HL-60 (cell line): ENCODE measurements around the gene SPAG4.

ENCODE experiments used
- DNase-seq, 2 experiments: peaks; one replicate each; pipeline ENCODE4 v3.0.0-alpha.2; 2010 to 2020; ENCODE audit warnings: low read depth in 1 of 2, low spot score in 1 of 2
- H3K27ac ChIP-seq: fragments of 250-450 bp; sonication (Bioruptor Pico); replicated peaks from 2 replicates; pipeline ENCODE4 v1.5.1; 2020; ENCODE audit warnings: mild to moderate bottlenecking, moderate library complexity
- H3K27me3 ChIP-seq: fragments of 250-450 bp; sonication (Bioruptor Pico); 2 replicates; pipeline ENCODE4 v1.5.1; 2021; ENCODE audit warnings: mild to moderate bottlenecking, moderate library complexity; ENCODE audit not compliant: insufficient read depth, poor library complexity, severe bottlenecking
- H3K4me3 ChIP-seq: replicated peaks from 2 replicates; pipeline ENCODE4 v1.5.1; 2011; ENCODE audit warnings: mild to moderate bottlenecking, control low read depth, low read length; ENCODE audit not compliant: insufficient read depth
- GABPA ChIP-seq: IDR thresholded peaks from 2 replicates; pipeline ENCODE4 v1.6.1; 2012; ENCODE audit warnings: low read depth
- POLR2AphosphoS5 ChIP-seq: IDR thresholded peaks from 2 replicates; pipeline ENCODE4 v1.6.1; 2012; ENCODE audit warnings: low read depth
- SPI1 ChIP-seq: IDR thresholded peaks from 2 replicates; pipeline ENCODE4 v1.6.1; 2012; ENCODE audit warnings: low read depth, mild to moderate bottlenecking, borderline replicate concordance
- TF ChIP-seq, protein P1 (sequence below): IDR thresholded peaks from 2 replicates; pipeline ENCODE4 v1.6.1; 2012; ENCODE audit warnings: low read depth; ENCODE audit not compliant: insufficient replicate concordance
- TF ChIP-seq, protein P2 (sequence below): IDR thresholded peaks from one replicate; pipeline ENCODE4 v1.5.1; 2011; ENCODE audit warnings: low read length, control low read depth, inconsistent platforms; ENCODE audit not compliant: insufficient read depth

SPAG4 gene

DNA sequence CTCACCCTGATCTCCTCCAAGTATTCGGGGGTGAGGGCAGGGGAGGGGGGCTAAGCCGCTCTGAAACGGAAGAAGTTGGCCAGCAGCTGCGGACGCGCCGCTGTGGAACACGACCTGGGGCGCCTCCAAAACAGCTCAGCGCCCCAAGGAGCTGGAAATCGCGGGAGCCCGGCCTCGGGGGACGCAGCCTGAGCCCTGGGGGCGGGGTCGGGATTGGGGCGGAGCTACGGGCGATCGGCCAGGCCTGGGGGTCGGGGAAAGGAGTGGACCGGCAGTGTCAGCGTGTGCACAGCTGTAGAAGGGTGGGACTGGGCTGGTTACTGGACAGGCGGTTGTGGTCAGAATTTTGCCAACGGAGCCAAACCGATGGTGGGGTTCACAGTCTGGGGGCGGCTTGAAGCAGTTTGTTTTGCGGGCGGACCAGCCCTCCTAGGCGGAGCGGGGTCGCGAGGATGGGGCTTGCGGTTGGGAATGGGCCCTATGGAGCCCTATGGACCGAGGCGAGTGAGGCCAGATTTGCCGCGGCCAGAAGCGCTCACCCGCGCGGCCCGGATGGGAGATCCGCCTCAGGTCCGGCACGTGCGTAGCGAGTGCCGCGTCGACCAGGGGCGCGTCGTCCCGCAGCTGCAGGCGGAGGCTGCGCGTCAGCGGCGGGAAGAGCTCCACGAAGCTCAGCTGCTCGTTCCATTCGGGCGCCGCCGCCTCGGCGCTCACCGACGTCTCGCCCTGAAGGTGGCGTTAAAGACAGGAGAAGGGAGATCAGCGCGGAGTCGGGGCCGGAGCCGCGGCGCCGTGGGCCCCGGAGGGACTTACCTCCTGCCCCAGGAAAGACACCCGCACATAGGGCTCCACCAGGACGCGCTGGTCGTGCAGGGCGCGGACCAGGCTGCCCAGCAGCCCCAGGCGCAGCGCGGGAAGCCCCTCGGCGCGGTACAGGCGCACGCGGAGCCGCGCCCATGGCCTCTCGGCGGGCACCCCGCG is 14.3 kb upstream of the SPAG4 start:
- TF ChIP-seq, protein P1, sequence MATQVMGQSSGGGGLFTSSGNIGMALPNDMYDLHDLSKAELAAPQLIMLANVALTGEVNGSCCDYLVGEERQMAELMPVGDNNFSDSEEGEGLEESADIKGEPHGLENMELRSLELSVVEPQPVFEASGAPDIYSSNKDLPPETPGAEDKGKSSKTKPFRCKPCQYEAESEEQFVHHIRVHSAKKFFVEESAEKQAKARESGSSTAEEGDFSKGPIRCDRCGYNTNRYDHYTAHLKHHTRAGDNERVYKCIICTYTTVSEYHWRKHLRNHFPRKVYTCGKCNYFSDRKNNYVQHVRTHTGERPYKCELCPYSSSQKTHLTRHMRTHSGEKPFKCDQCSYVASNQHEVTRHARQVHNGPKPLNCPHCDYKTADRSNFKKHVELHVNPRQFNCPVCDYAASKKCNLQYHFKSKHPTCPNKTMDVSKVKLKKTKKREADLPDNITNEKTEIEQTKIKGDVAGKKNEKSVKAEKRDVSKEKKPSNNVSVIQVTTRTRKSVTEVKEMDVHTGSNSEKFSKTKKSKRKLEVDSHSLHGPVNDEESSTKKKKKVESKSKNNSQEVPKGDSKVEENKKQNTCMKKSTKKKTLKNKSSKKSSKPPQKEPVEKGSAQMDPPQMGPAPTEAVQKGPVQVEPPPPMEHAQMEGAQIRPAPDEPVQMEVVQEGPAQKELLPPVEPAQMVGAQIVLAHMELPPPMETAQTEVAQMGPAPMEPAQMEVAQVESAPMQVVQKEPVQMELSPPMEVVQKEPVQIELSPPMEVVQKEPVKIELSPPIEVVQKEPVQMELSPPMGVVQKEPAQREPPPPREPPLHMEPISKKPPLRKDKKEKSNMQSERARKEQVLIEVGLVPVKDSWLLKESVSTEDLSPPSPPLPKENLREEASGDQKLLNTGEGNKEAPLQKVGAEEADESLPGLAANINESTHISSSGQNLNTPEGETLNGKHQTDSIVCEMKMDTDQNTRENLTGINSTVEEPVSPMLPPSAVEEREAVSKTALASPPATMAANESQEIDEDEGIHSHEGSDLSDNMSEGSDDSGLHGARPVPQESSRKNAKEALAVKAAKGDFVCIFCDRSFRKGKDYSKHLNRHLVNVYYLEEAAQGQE: no peak
- TF ChIP-seq POLR2AphosphoS5: 0 out of 2 replicates have a peak, but pooled peaks have one; percentile 29
- TF ChIP-seq, protein P2, sequence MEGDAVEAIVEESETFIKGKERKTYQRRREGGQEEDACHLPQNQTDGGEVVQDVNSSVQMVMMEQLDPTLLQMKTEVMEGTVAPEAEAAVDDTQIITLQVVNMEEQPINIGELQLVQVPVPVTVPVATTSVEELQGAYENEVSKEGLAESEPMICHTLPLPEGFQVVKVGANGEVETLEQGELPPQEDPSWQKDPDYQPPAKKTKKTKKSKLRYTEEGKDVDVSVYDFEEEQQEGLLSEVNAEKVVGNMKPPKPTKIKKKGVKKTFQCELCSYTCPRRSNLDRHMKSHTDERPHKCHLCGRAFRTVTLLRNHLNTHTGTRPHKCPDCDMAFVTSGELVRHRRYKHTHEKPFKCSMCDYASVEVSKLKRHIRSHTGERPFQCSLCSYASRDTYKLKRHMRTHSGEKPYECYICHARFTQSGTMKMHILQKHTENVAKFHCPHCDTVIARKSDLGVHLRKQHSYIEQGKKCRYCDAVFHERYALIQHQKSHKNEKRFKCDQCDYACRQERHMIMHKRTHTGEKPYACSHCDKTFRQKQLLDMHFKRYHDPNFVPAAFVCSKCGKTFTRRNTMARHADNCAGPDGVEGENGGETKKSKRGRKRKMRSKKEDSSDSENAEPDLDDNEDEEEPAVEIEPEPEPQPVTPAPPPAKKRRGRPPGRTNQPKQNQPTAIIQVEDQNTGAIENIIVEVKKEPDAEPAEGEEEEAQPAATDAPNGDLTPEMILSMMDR: peak; percentile 18
- peak; percentile 60 to 83 for DNase-seq
- Histone ChIP-seq H3K27me3 (peaks cover 19% of the 10 kb centered on the region), H3K4me3 (peak overlapping the region; percentile 25), H3K27ac (no peak overlapping the region)

DNA sequence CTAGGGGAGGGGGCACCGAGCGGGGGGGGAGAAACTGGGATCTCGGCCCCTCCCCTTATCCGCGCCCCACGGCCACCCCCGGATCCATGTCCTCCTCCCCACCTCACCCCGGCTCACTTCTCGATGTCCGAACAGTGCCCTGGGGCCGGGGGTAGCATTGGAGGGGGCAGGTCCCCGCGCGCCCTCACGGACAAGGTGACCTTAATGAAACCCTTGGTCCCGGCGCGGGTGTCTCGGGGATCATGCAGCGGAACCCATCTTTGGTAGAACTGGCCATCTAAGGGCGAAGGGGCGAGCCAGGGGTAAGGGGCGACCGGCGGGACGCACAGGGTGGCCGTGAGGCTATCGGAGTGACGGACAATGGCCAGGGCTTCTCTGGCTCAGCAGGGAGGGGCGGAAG is 13.6 kb upstream of the SPAG4 start:
- Histone ChIP-seq H3K4me3 (0 out of 2 replicates have a peak overlapping the region, but pooled peaks have one; percentile 25), H3K27ac (no peak overlapping the region), H3K27me3 (peaks cover 19% of the 10 kb centered on the region)
- DNase-seq: no peak
- TF ChIP-seq, protein P1: no peak
- no peak for TF ChIP-seq SPI1
- TF ChIP-seq POLR2AphosphoS5: no peak
- TF ChIP-seq, protein P2: no peak
- no peak for TF ChIP-seq GABPA

DNA sequence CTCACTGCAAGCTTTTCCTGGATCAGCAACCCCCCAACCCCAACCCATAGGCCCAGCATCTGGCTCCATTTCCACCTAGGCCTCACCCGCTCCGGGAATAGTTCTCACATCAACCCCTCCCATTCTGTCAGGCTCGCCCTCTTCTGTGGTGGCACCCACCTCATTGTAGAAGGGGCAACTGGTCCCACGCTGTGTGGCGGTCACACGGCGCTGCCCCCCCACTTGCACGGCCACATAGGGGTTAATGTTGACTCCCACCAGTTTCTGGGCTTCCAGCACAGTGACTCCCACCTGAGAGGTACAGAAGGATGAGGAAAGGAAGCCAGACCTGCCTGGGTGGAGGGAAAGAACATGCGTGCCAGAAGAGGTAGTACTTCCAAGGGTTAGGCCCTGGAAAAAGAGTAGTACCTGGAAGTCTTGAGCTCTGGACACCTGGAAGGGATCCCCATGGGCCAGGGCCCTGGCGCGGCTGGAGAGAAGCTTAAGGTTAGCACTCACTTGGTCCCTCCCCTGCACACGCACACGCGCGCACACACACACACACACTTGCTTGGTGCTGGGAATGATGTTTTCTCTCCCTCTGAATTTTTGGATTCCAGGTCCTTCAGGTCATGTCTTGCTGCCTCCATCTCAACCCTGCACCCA is 12.7 kb upstream of the SPAG4 start:
- H3K27me3 ChIP-seq: peaks cover 16% of the 10 kb centered on the region
- no peak overlapping the region for H3K27ac ChIP-seq
- TF ChIP-seq, protein P1: no peak
- TF ChIP-seq POLR2AphosphoS5 (no peak), GABPA (no peak), SPI1 (no peak)
- TF ChIP-seq, protein P2: no peak
- no peak overlapping the region for H3K4me3 ChIP-seq
- no peak for DNase-seq
